CD4-positive, alpha-beta memory T cell (primary cell): Measurements from ENCODE around the gene TF. TPM values are rescaled to one million over a fixed set of nuclear protein-coding genes. Genes with fewer than 3 reads are reported as not detected.
A peak's percentile ranks its signal among the peaks of the same experiment; 100 is the strongest.

Source experiments
- CTCF ChIA-PET: fragments of 350-600 bp; sonication (Branson Sonifier 250); formaldehyde crosslinking; loops from one replicate; lab custom pipeline; 2021; ENCODE audit warnings: inconsistent platforms; ENCODE audit not compliant: partially characterized antibody; lab: Charles Lee
- POLR2A ChIA-PET: fragments of 350-600 bp; sonication (Branson Sonifier 250); formaldehyde crosslinking; loops from one replicate; lab custom pipeline; 2021; ENCODE audit not compliant: partially characterized antibody; lab: Charles Lee
- DNase-seq, 5 donors: peaks; one replicate each; pipeline versions ENCODE4 v3.0.0 to v3.0.0-alpha.2; 2020 to 2022; ENCODE audit warnings: mixed read lengths in 1 of 5
- H3K27ac ChIP-seq: one replicate; pipeline ENCODE4 v1.7.0; 2013; ENCODE audit warnings: low read depth, low read length
- H3K27me3 ChIP-seq: 2 replicates; pipeline ENCODE4 v1.7.0; 2013; ENCODE audit warnings: mild to moderate bottlenecking, low read length, moderate library complexity; ENCODE audit not compliant: insufficient read depth
- H3K36me3 ChIP-seq: 2 replicates; pipeline ENCODE4 v1.7.0; 2013; ENCODE audit warnings: mild to moderate bottlenecking, low read length, moderate library complexity; ENCODE audit not compliant: insufficient read depth
- H3K4me1 ChIP-seq: 2 replicates; pipeline ENCODE4 v1.7.0; 2013; ENCODE audit warnings: mild to moderate bottlenecking, low read length, moderate library complexity; ENCODE audit not compliant: insufficient read depth
- H3K4me3 ChIP-seq, 2 donors: one replicate each; pipeline ENCODE4 v1.7.0; 2013; ENCODE audit warnings: low read length in 2 of 2, mild to moderate bottlenecking in 1 of 2
- H3K9me3 ChIP-seq, 2 donors: one replicate each; pipeline ENCODE4 v1.7.0; 2013; ENCODE audit warnings: low read length in 2 of 2, control low read depth in 1 of 2; ENCODE audit not compliant: control insufficient read depth in 1 of 2
- H3K27ac Mint-ChIP-seq, 7 donors: one replicate each; pipeline ENCODE4 v1.8.0; 2020 to 2021; ENCODE audit warnings: mixed read lengths in 7 of 7, mild to moderate bottlenecking in 6 of 7, inconsistent platforms in 3 of 7, moderate library complexity in 3 of 7
- H3K27me3 Mint-ChIP-seq, 2 donors: one replicate each; pipeline ENCODE4 v1.8.0; 2020 to 2021; ENCODE audit warnings: mixed read lengths in 2 of 2
- H3K36me3 Mint-ChIP-seq, 2 donors: one replicate each; pipeline ENCODE4 v1.8.0; 2020 to 2021; ENCODE audit warnings: mixed read lengths in 2 of 2, inconsistent platforms in 1 of 2, mild to moderate bottlenecking in 1 of 2
- H3K4me1 Mint-ChIP-seq, 4 donors: one replicate each; pipeline ENCODE4 v1.8.0; 2020 to 2021; ENCODE audit warnings: mixed read lengths in 4 of 4, mild to moderate bottlenecking in 1 of 4
- H3K4me3 Mint-ChIP-seq, 8 donors: one replicate each; pipeline ENCODE4 v1.8.0; 2020 to 2021; ENCODE audit warnings: mixed read lengths in 8 of 8, mild to moderate bottlenecking in 7 of 8, moderate library complexity in 6 of 8, inconsistent platforms in 3 of 8
- H3K9me3 Mint-ChIP-seq, 8 donors: one replicate each; pipeline ENCODE4 v1.8.0; 2020 to 2021; ENCODE audit warnings: mixed read lengths in 8 of 8, mild to moderate bottlenecking in 5 of 8, inconsistent platforms in 3 of 8, moderate library complexity in 1 of 8
- intact Hi-C: fragments of 100-400 bp; cut with micrococcal nuclease; formaldehyde crosslinking; loops from one replicate; pipeline ENCODE4 v1.15.1; 2023
- polyA plus RNA-seq, 2 donors: library from polyadenylated mRNA; unstranded; fragments of 300-500 nt; fragmentation: Illumina TruSeq; gene quantifications; one replicate each; pipeline ENCODE4 v1.2.3, GENCODE V29; 2021
- total RNA-seq, 2 experiments: library from RNA; stranded (reverse); gene quantifications; one replicate each; pipeline ENCODE4 v1.2.3, GENCODE V29; 2021

Gene TF
- total RNA-seq (under 1 TPM; 0.25 to 0.38 TPM), polyA plus RNA-seq (not detected)

DNA sequence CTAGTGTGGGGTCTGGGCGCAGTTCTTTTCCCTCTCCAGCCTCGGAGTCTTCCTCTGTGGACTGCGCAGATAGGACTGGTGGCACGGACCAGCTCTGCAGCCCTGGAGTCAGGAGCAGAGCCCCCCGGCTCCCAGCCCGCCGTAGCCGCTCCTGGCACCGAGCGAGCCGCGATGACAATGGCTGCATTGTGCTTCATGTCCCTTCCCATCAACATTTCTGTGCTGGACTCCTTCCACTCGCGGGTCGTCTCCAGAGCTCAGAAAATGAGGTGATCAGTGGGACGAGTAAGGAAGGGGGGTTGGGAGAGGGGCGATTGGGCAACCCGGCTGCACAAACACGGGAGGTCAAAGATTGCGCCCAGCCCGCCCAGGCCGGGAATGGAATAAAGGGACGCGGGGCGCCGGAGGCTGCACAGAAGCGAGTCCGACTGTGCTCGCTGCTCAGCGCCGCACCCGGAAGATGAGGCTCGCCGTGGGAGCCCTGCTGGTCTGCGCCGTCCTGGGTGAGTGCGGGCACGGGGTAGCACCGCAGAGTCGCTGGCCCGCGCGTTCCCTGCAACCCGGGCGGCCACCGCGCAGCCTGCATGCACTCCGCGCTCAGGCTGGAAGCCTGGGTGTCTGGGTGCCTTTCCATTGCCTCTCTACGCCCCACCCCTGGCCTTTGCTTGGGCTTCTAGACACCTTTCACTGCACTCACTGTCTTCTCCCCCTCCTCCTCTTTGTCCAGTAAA lies at the start of gene TF:
Gene TF (plus strand): TSS at position 413 of the 731 bp plus-strand sequence. CDS start 48 bp downstream, at position 461.
- ChIA-PET POLR2A (no interaction called here), CTCF (no interaction called here)
- H3K27me3 ChIP-seq, result peaks cover 6% of the 10 kb centered on the region
- H3K4me1 Mint-ChIP-seq, result peaks cover 2 to 5% (median 3%) of the 10 kb centered on the region in 4 donors
- H3K27ac Mint-ChIP-seq, result peak within 1 kb of the TSS in 1 of 7 donors; percentile 73
- peak within 1 kb of the TSS in 1 of 8 donors; percentile 52 for H3K4me3 Mint-ChIP-seq
- no peak within 1 kb of the TSS for H3K4me3 ChIP-seq
- intact Hi-C loops, result no loop called here
- H3K9me3 ChIP-seq, result no peaks in the 10 kb centered on the region
- no peaks in the 10 kb centered on the region for H3K36me3 Mint-ChIP-seq
- no peaks in the 10 kb centered on the region for H3K36me3 ChIP-seq
- no peaks in the 10 kb centered on the region for H3K4me1 ChIP-seq
- DNase-seq, result no peak
- peaks cover 32 to 42% of the 10 kb centered on the region in 2 donors for H3K27me3 Mint-ChIP-seq
- H3K9me3 Mint-ChIP-seq, result no peaks in the 10 kb centered on the region
- H3K27ac ChIP-seq, result no peak within 1 kb of the TSS

DNA sequence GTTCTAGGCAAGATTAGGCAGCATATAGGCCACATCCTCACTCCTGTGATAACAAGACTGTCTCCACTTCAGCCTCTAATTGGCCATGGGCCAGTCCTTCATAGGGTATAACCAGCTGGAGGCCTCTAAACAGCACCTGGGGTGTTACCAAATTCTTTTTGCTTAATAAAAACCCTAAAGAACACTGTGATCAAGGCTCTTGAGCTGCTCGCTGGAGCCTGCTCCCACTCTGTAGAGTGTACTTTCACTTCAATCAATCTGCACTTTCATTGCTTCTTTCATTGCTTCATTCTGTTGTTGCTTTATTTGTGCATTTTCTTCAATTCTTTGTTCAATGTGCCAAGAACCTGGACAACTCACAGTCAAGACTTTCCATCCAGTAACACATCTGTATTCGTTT lies 48.2 kb upstream of the TF start:
- Histone ChIP-seq H3K9me3 (no peaks in the 10 kb centered on the region), H3K27ac (no peak overlapping the region), H3K4me3 (no peak overlapping the region), H3K27me3 (no peaks in the 10 kb centered on the region), H3K4me1 (no peaks in the 10 kb centered on the region), H3K36me3 (no peaks in the 10 kb centered on the region)
- intact Hi-C loops, result no loop called here
- POLR2A ChIA-PET, result no interaction called here
- Mint-ChIP-seq H3K36me3 (no peaks in the 10 kb centered on the region), H3K27ac (no peak overlapping the region), H3K4me1 (no peaks in the 10 kb centered on the region), H3K9me3 (peaks cover 0 to 3% (median 0%) of the 10 kb centered on the region in 8 donors), H3K4me3 (no peak overlapping the region), H3K27me3 (no peaks in the 10 kb centered on the region)
- no peak for DNase-seq
- CTCF ChIA-PET, result no interaction called here

DNA sequence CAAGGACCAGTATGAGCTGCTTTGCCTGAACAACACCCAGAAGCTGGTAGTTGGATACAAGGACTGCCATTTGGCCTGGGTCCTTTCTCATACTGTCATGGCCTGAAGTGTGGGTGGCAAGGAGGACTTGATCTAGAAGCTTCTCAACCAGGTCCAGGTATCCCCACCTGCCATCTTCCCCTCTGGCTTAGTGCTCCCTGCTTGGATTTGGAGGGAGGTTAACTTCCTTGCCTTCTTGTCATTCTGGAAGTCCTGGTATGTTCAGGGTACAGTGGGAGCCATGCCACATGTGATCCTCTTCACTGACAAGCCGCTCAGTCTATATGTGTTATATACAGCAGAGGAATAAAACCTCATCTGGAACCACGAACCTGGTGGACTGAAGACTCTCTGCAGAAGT lies 46.7 kb upstream of the TF start:
- no peaks in the 10 kb centered on the region for H3K27me3 ChIP-seq
- H3K9me3 ChIP-seq, result no peaks in the 10 kb centered on the region
- Mint-ChIP-seq H3K36me3 (no peaks in the 10 kb centered on the region), H3K4me1 (no peaks in the 10 kb centered on the region), H3K4me3 (no peak overlapping the region), H3K27me3 (peaks cover 5% of the 10 kb centered on the region in 2 donors), H3K27ac (no peak overlapping the region), H3K9me3 (peaks cover 0 to 3% (median 0%) of the 10 kb centered on the region in 8 donors)
- DNase-seq, result no peak
- no peak overlapping the region for H3K27ac ChIP-seq
- H3K36me3 ChIP-seq, result no peaks in the 10 kb centered on the region
- no peak overlapping the region for H3K4me3 ChIP-seq
- intact Hi-C loops, result no loop called here
- no peaks in the 10 kb centered on the region for H3K4me1 ChIP-seq
- ChIA-PET CTCF (no interaction called here), POLR2A (no interaction called here)

DNA sequence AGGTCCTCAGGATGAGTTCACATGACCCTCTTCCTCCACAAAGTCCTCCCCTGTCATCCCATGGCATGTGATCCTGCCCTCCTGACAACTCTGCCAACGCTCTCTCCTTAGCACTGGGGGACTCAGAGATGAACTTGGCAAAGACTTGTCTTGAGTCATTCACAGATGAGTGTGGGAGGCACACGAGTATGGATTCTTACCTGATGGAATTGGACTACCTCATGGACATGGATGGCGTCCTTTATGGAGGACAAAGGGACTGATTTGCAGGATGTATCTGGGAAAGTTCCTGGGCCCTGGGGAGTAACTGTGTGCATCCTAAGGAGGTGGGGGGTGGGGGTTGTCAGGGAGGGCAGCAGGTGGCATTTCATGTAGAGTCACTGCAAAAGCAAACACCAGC lies 46.3 kb upstream of the TF start:
- Mint-ChIP-seq H3K27me3 (peaks cover 5% of the 10 kb centered on the region in 2 donors), H3K4me3 (no peak overlapping the region), H3K9me3 (peaks cover 0 to 3% (median 0%) of the 10 kb centered on the region in 8 donors), H3K36me3 (no peaks in the 10 kb centered on the region), H3K27ac (no peak overlapping the region), H3K4me1 (no peaks in the 10 kb centered on the region)
- POLR2A ChIA-PET, result no interaction called here
- Histone ChIP-seq H3K36me3 (no peaks in the 10 kb centered on the region), H3K27me3 (no peaks in the 10 kb centered on the region), H3K4me3 (no peak overlapping the region), H3K4me1 (no peaks in the 10 kb centered on the region), H3K9me3 (no peaks in the 10 kb centered on the region), H3K27ac (no peak overlapping the region)
- intact Hi-C loops, result no loop called here
- no peak for DNase-seq
- CTCF ChIA-PET, result no interaction called here

DNA sequence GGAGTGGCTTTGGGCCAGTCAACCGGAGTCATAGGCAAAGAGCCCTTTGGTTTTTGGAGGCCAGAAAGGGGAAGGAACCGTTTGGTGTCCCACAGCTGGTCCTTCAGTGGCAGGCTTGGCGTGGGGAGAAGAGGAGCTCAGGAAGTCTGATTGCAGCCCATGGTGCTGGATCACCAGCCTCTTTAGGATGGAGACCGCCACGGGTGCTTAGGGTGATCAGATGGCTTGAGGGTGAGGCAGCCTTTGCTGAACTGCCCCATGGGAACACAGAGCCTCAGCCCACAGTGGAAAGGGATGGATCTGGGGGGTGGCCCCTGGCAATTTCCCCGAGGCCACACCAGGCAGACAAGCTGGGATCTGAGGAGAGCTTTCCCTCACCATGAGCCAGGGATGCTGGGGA lies 45.8 kb upstream of the TF start:
- no peaks in the 10 kb centered on the region for H3K4me1 ChIP-seq
- H3K27me3 ChIP-seq, result no peaks in the 10 kb centered on the region
- intact Hi-C loops, result no loop called here
- no peak overlapping the region for H3K27ac Mint-ChIP-seq
- H3K9me3 ChIP-seq, result no peaks in the 10 kb centered on the region
- peaks cover 0 to 3% (median 0%) of the 10 kb centered on the region in 8 donors for H3K9me3 Mint-ChIP-seq
- ChIA-PET CTCF (no interaction called here), POLR2A (no interaction called here)
- no peak overlapping the region for H3K4me3 Mint-ChIP-seq
- H3K4me1 Mint-ChIP-seq, result no peaks in the 10 kb centered on the region
- no peaks in the 10 kb centered on the region for H3K36me3 Mint-ChIP-seq
- peaks cover 5% of the 10 kb centered on the region in 2 donors for H3K27me3 Mint-ChIP-seq
- no peak for DNase-seq
- H3K27ac ChIP-seq, result no peak overlapping the region
- H3K4me3 ChIP-seq, result no peak overlapping the region
- no peaks in the 10 kb centered on the region for H3K36me3 ChIP-seq

DNA sequence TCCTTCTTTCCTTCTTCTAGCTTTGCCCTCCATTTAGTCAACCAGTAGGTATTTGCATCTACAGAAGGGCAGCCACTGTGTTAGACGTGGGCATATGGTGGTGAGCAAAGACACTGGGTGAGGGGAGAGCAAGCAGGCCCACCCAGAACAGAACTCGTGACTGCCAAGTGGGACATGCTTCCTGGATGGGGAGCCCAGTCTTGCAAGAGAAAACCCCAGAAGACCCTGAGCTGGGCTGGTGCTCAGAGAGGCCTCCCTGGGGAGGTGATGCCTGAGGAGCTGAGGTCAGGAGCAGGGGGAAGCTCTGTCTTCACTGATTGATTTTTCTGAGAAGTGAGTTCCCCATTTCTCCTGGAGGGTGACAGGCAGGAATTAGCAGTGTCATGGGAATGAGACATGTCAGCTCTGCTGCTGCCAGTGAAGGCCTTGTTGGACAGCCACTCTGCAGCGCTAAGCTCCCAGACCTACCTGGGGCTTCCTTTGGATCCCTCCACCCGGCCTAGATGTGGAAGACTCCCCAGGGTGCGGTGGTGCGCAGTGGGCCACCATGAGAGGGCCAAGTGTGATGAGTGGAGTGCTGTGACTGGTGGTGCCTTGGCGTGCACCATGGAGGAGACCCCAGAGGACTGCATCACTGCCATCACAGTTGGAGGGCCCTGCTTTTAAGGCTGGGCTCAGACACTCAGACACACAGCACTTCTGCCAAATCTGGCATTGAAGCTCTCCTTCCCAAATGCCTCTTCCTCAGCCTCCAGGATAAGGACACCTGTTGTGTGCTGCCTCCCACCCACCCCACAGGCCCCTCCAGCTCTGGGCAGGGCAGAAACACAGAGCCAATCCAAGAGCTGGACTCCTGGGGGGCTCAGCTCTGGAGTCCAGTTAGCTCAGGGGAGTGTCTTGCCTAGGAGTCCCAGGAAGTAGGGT lies 44.5 kb upstream of the TF start:
- Histone ChIP-seq H3K36me3 (no peaks in the 10 kb centered on the region), H3K4me1 (no peaks in the 10 kb centered on the region), H3K27ac (no peak overlapping the region), H3K27me3 (no peaks in the 10 kb centered on the region), H3K4me3 (no peak overlapping the region), H3K9me3 (no peaks in the 10 kb centered on the region)
- no peak for DNase-seq
- intact Hi-C loops, result no loop called here
- ChIA-PET CTCF (no interaction called here), POLR2A (no interaction called here)
- no peak overlapping the region for H3K4me3 Mint-ChIP-seq
- H3K9me3 Mint-ChIP-seq, result peaks cover 0 to 3% (median 0%) of the 10 kb centered on the region in 8 donors
- no peak overlapping the region for H3K27ac Mint-ChIP-seq
- H3K36me3 Mint-ChIP-seq, result no peaks in the 10 kb centered on the region
- no peaks in the 10 kb centered on the region for H3K4me1 Mint-ChIP-seq
- H3K27me3 Mint-ChIP-seq, result peaks cover 5% of the 10 kb centered on the region in 2 donors

DNA sequence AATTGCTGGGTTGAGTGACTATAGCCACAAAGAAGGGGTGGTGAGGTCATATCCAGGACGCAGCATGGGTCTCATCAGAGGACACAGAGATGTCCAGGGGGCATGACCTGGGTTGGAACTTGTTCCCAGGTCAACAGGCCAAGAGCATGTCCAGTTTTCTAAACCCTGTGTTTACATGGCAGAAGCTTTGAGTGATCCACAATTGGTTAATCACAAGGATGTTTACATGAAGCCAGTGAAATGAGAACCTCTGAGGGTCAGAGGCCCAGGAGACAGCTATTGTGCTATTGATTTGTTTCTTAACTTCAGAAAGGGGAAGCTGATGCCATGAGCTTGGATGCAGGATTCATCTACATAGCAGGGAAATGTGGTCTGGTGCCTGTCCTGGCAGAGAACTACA lies 42.3 kb upstream of the TF start:
- Histone ChIP-seq H3K27me3 (no peaks in the 10 kb centered on the region), H3K4me3 (no peak overlapping the region), H3K27ac (no peak overlapping the region), H3K9me3 (no peaks in the 10 kb centered on the region), H3K36me3 (no peaks in the 10 kb centered on the region), H3K4me1 (no peaks in the 10 kb centered on the region)
- H3K27me3 Mint-ChIP-seq, result peaks cover 9 to 12% of the 10 kb centered on the region in 2 donors
- H3K4me1 Mint-ChIP-seq, result no peaks in the 10 kb centered on the region
- no peaks in the 10 kb centered on the region for H3K9me3 Mint-ChIP-seq
- intact Hi-C loops, result no loop called here
- no peaks in the 10 kb centered on the region for H3K36me3 Mint-ChIP-seq
- H3K4me3 Mint-ChIP-seq, result no peak overlapping the region
- CTCF ChIA-PET, result no interaction called here
- H3K27ac Mint-ChIP-seq, result no peak overlapping the region
- POLR2A ChIA-PET, result no interaction called here
- DNase-seq, result no peak
